ENCODE measurements around the gene PRSS22. TPM values are rescaled to one million over a fixed set of nuclear protein-coding genes. Genes with fewer than 3 reads are reported as not detected.

The PRSS22 gene
- total and polyA plus RNA-seq, 4 donors, result 11.5 to 34.1 (median 28.7) TPM

DNA sequence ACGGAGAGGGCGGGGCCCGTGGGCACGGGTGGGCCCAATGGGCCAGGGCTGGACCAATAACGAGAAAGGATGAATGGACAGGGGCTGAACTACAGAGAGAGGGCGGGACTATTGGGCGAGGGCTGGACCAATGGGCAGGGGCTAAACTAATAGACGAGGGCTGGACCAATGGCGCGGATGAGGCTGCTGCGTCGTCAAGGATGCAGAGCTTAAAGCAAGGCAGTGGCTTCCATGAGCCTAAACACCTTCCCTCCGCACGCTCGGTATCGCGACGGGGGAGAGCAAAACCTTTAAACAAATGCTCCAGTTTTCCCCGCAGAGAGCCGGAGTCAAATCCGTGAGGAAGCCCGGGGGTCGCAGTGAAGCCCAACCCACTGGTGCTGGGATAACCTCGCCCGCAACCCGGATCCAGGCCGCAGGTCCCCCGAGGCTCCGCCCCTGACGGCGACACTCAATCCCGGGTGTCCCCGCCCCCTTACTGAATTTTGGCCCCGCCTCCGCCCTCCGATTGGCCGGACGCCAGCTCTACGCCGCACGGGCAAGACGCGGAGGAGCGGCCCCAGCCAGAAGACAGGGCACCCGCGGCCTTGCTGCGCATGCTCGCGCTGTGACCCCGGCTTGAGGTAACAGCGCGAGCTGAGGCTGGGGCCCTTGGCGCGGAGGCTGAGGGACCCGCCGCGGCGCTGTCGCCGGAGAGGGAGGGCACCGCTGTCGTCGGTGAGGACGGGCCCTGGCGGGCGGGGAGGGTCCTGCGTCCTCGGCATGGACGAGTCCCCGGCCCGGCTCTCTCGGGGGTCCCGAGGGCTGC, 24.9 kb upstream of the PRSS22 start, which contains the start of gene FLYWCH2:
Gene FLYWCH2 (plus strand): TSS at position 566 of the 808 bp plus-strand sequence. CDS start 13,235 bp downstream, outside the sequence.
- TF ChIP-seq CTCF (IDR thresholded peaks at IDR 0.05; ENCODE audit: control extremely low read depth, extremely low read depth), result no peak
- DNase-seq (peak; percentile 99), ATAC-seq (ENCODE audit: insufficient read depth, low FRiP score) (peak; percentile 95)
- Histone ChIP-seq H3K36me3 (ENCODE audit: control insufficient read depth in 4 of 4, insufficient read depth in 4 of 4, low read length in 4 of 4) (no peaks in the 10 kb centered on the region), H3K27me3 (ENCODE audit: control insufficient read depth in 3 of 3, insufficient read depth in 3 of 3, low read length in 2 of 3) (no peaks in the 10 kb centered on the region), H3K4me3 (peak within 1 kb of the TSS; percentile 61), H3K9ac (ENCODE audit: insufficient read depth in 1 of 2, low read length in 2 of 2) (peak within 1 kb of the TSS; percentile 51 to 70), H3K27ac (ENCODE audit: low read depth in 1 of 2, low read length in 1 of 2) (peak within 1 kb of the TSS; percentile 89 to 96), H3K9me3 (ENCODE audit: control insufficient read depth in 4 of 4, insufficient read depth in 3 of 4, low read length in 3 of 4) (no peaks in the 10 kb centered on the region), H3K4me1 (ENCODE audit: control insufficient read depth in 5 of 5, insufficient read depth in 5 of 5, low read length in 5 of 5) (peaks cover 0 to 6% (median 5%) of the 10 kb centered on the region in 5 donors)
- WGBS, 2 donors, result 0 to 1% methylated on average over 58 to 73 of the region's 73 CpGs

DNA sequence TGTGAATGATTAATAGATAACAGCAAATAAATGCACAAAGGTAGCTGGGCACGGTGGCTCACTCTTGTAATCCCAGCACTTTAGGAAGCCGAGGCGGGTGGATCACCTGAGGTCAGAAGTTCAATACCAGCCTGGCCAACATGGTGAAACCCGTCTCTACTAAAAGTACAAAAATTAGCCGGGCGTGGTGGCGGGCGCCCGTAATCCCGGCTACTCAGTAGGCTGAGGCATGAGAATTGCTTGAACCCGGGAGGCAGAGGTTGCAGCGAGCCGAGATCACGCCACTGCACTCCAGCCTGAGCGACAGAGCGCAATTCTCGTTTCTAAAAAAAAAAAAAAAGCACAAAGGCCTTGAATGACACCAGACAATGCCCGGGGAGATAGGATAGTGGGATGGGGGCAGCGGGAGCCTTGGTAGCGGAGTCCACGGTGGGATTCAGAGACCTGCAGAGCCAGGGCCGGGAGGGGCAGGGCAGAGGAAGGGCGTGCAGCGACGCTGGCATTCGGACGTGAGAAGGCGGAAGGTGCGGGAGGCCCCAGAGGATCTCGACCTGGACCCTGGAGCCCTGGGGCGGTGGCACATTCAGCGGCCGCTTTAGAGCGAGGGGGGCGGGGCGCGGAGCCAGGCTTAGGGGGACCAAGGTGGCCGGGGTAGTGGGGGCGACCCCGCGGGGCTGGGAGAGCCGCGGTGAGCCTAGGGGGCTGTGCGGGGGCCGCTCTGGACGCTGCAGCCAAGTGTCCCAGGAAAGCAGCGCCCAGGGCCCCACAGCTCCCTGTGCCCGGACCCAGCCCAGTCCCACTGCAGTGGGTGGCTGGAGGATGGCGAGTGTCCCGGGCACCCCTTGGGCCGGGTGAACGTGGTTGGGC, 24.0 kb upstream of the PRSS22 start:
- ATAC-seq (ENCODE audit: insufficient read depth, low FRiP score), result no peak
- Histone ChIP-seq H3K27ac (ENCODE audit: low read depth in 1 of 2, low read length in 1 of 2) (peak overlapping the region; percentile 89 to 90), H3K36me3 (ENCODE audit: control insufficient read depth in 4 of 4, insufficient read depth in 4 of 4, low read length in 4 of 4) (no peaks in the 10 kb centered on the region), H3K27me3 (ENCODE audit: control insufficient read depth in 3 of 3, insufficient read depth in 3 of 3, low read length in 2 of 3) (no peaks in the 10 kb centered on the region), H3K4me1 (ENCODE audit: control insufficient read depth in 5 of 5, insufficient read depth in 5 of 5, low read length in 5 of 5) (peaks cover 0 to 6% (median 5%) of the 10 kb centered on the region in 5 donors), H3K9me3 (ENCODE audit: control insufficient read depth in 4 of 4, insufficient read depth in 3 of 4, low read length in 3 of 4) (no peaks in the 10 kb centered on the region), H3K4me3 (peak overlapping the region; percentile 61), H3K9ac (ENCODE audit: insufficient read depth in 1 of 2, low read length in 2 of 2) (peak overlapping the region in 1 of 2 donors; percentile 32)
- TF ChIP-seq CTCF (IDR thresholded peaks at IDR 0.05; ENCODE audit: control extremely low read depth, extremely low read depth), result no peak
- 3 to 8% methylated on average over 45 to 51 of the region's 52 CpGs for WGBS, 2 donors
- DNase-seq, result peak; percentile 32 to 51 (median 35)

- Histone ChIP-seq H3K27ac (ENCODE audit: low read depth in 1 of 2, low read length in 1 of 2) (no peak overlapping the region), H3K27me3 (ENCODE audit: control insufficient read depth in 3 of 3, insufficient read depth in 3 of 3, low read length in 2 of 3) (no peaks in the 10 kb centered on the region), H3K4me1 (ENCODE audit: control insufficient read depth in 5 of 5, insufficient read depth in 5 of 5, low read length in 5 of 5) (peaks cover 0 to 6% (median 5%) of the 10 kb centered on the region in 5 donors), H3K9me3 (ENCODE audit: control insufficient read depth in 4 of 4, insufficient read depth in 3 of 4, low read length in 3 of 4) (no peaks in the 10 kb centered on the region), H3K9ac (ENCODE audit: insufficient read depth in 1 of 2, low read length in 2 of 2) (no peak overlapping the region), H3K36me3 (ENCODE audit: control insufficient read depth in 4 of 4, insufficient read depth in 4 of 4, low read length in 4 of 4) (no peaks in the 10 kb centered on the region), H3K4me3 (no peak overlapping the region)
- DNase-seq (no peak), ATAC-seq (ENCODE audit: insufficient read depth, low FRiP score) (no peak)
- no peak for TF ChIP-seq CTCF (IDR thresholded peaks at IDR 0.05; ENCODE audit: control extremely low read depth, extremely low read depth)
- WGBS, 2 donors, result 88 to 91% methylated on average over 6 of the region's 6 CpGs
Observed at GRCh38 chr16:2879854-2880508, 22.0 kb upstream of the PRSS22 start.

Data from lung (tissue), 12 donors.